GM21528 (cell line): ENCODE measurements around the gene PACRGL.

Experiments
- ATAC-seq: cut with Tn5 transposase; IDR thresholded peaks from one replicate; pipeline ENCODE4 v1.9.1; 2021; ENCODE audit warnings: mild to moderate bottlenecking, moderate library complexity; ENCODE audit not compliant: unreplicated experiment, low FRiP score

The PACRGL gene

GRCh38 chr4:20700007-20700761 is at the start of gene PACRGL:
Gene PACRGL, plus strand, starts transcription at chr4:20700458. Its CDS starts 4,024 bp downstream, at chr4:20704482.
- peak; percentile 100 for ATAC-seq

DNA sequence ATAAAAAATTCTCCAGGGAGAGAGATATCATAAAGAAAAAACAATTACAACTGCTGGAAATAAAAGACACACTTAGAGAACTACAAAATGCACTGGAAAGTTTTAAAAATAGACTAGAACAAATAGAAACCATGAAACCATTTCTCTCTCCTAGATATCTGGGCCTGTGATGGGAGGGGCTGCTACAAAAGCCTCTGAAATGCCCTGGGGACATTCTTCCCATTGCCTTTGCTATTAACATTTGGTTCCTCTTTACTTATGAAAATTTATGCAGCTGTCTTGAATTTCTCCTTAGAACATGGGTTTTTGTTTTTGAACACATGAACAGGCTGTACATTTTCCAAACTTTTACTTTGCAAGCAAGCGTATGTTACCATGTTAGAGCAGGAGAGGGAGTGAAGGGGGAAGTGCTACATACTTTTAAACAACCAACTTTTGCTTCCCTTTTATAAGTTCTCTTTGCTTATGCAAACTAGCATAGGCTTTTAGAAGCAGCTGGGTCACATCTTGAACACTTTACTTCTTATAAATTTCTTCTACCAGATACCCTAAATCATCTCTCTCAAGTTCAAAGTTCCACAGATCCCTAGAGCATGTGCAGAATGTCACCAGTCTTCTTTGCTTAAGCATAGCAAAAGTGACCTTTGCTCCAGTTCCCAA is 47.9 kb upstream of the PACRGL start:
- no peak for ATAC-seq

DNA sequence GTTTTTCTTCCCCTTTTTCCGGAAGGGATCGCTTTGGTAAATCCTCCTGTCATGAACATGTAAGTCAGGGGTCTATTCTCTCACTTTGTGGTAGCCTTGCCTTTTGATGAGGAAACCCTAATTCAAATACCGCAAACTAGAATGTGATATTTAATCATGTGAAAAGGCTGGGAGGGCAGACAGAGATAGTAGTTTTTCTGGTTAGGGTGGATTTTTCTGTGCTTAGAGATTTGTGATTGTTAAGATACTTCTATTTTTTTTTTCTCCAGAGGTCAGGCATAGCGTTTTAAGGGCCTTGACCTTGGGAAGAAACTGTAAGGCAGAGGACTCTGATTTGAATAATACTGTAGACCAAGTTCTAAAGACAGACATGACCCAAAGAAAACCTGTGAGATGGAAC is 41.8 kb upstream of the PACRGL start:
- ATAC-seq = no peak

DNA sequence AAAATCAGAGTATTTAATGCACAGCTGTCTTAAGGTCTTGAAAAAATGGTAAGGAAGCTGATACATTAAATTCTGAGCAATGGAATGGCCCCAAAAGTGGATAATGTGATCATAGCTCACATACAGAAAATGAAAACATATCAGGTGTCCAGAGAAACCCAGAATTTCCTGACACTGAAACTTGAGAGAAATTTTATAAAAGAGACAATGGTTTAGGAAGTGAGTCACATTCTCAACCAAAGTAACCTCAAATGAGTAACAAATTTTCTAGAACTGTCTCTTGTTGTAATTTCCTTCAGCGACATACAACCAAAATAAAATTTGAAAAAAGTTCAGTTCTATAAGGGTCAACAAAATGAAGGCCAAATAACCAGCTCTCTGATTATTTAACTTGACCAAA is 37.4 kb upstream of the PACRGL start:
- ATAC-seq = no peak

- no peak for ATAC-seq
Observed at GRCh38 chr4:20666012-20666860, 34.0 kb upstream of the PACRGL start.

GRCh38 chr4:20672262-20672661 is 28.0 kb upstream of the PACRGL start:
- no peak for ATAC-seq

DNA sequence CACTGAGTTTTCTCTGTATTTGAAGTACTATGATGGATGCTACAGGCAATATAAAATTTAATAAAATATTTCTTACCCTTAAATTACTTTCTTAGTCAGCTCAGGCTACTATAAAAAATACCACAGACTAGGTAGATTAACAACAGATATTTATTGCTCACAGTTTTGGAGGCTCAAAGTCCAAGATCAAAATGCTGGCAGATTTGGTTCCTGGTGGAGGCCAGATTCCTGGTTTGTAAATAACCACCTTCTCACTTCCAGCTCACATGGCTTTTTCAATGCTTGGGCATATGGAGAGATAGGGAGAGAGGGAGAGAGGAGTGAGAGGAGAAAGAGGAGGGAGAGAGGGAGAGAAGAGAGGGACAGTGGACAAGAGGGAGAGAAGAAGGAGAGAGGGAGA is 24.5 kb upstream of the PACRGL start:
- no peak for ATAC-seq

GRCh38 chr4:20676501-20677197 is 23.6 kb upstream of the PACRGL start:
- ATAC-seq = no peak

DNA sequence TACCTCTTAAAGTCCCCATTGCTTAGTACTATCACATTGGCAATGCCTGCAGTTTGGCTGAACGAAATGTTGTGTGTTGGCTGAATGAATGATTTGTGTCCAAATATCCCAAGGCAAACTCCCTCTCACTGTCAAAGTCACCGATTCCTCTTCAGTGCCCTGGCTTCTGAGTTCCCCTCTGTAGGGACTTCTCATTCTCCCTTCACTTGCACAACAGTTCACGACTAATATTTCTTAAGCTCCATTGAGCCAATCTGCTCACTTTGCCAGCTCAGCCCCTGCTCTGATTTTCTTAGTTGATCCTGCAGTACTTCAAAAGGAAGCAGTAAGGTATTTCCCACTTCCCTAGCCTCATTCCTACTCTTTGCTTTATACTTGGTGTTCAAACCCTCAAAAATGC is 21.9 kb upstream of the PACRGL start:
- ATAC-seq = no peak

GRCh38 chr4:20679951-20680350 is 20.3 kb upstream of the PACRGL start:
- ATAC-seq = no peak

DNA sequence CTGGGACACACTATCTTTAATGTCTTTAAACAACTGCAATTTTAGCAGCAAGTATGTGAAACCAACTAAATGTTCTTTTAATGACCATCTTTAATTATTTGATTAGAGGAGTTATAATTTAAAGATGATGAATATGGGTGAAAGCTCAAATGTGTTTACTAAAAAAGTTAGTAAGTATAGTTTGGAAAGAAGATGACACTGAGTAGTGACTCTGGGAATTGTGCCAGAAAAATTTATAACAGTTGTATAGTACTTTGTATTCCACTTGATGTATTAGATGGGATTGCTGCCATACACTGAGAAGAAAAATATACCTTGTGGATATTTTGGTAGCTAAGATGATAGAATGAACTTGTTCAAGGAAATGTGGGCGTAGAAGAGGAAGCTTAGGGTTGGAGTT is 19.5 kb upstream of the PACRGL start:
- no peak for ATAC-seq

DNA sequence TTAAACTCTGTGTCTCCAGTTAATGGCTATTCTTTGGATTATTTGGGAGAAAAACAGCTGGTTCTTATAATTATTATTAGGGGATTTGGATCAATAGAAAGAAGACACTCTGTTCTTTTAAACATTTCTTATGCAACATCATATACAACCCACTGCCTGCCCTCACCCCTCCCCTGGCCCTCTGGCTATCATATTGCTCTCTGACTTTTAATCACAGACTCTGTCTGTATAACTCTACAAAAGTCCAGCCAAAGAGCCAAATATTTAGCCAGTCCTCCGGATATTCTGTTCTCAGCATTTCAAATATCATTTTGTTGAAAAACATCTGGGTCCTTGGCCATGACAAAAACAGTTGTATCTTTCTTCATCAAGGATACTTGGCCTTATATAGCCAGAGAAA is 19.0 kb upstream of the PACRGL start:
- ATAC-seq = no peak

GRCh38 chr4:20682853-20683252 is 17.4 kb upstream of the PACRGL start:
- ATAC-seq = no peak

DNA sequence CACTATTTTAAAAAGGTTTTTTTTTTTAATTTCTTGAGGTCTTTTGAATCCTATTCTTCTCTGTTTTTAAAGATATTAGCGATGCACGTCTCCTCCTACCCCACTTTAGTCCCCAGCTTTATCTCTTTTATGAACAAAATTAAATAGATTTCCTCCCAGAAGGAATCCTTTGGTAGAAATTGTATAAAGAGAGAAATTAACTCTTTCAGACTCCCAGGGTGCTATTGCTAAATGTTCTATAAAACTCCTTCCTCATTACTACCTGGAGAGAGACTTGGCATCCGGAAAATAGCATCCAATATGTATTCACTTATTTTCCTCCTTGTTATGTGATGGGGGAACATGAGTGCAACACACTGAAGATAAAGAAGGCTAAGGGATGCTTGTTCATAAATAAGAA is 16.5 kb upstream of the PACRGL start:
- ATAC-seq = no peak

DNA sequence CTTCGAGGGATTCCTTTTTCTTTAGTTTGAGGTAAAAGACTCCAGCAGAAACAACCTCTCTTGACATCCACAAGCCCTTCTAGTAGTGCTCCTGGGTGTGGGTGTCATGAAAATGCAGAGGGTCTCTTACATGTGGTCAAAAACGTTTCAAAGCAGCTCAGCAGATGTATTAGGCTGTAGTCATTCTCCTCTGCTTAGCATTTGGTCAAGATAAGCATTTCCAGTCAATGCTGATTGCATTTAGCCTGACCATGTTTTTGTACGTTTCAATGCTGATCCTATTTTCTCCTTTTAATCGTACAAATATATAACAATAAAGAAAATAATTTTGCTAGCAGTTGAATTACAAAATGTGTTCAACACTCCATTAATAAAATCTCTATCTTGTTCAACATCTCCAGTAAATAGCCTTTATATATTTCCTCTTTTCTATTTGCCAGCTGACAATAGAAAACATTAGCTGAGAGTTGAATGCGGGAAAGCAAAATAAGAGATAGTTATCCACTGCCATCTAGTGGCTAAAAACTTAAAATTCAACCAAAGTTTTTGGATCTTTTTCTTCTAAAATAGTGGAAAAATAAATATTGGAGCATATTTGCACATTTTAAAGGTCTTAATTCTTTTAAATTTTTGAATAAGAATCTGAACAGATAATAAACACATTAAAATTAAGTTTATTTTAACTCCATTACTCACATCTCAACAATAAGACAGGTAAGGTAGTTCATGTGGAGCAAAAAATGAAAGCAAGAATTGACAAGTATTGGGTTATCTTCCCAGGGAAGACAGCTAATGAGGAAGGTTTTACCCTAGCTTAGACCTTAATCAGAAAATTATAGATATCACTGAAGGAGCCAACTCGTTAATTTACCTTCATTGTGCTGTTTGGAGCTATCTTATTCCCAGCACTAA is 15.2 kb upstream of the PACRGL start:
- no peak for ATAC-seq

GRCh38 chr4:20687864-20688263 is 12.4 kb upstream of the PACRGL start:
- ATAC-seq = no peak

- ATAC-seq = no peak
Observed at GRCh38 chr4:20696815-20697214, 3.4 kb upstream of the PACRGL start.

DNA sequence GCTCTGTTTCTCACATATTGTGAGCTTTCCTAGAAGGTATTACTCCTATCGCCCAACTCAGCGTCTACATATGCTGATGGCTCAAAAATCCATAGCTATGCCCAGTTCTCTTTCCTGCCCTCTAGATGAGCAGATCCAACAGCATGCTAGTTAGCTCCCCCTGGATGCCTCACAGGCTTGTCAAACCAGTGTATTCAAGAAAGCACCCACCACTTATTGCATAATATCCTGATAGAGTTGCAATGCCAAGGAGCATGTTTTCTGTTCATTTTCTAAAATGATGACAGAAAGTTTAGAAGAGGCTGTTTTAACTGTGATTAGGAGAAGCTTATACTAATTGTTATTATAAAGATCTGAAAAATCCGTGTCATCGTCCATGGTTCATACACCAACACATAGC is 1.9 kb upstream of the PACRGL start:
- ATAC-seq = no peak

GRCh38 chr4:20698820-20699219 is 1.4 kb upstream of the PACRGL start:
- no peak for ATAC-seq

GRCh38 chr4:20711335-20711734 is 11.1 kb downstream of the PACRGL start:
- no peak for ATAC-seq
